Natural killer cell treated with Interleukin-12 subunit alpha and Interleukin-12 subunit beta and Interleukin-15 and Interleukin-18, amount 100 ng/mL, for 72 hours (primary cell): Measurements from ENCODE around the gene JAKMIP2. TPM values are rescaled to one million over a fixed set of nuclear protein-coding genes. Genes with fewer than 3 reads are reported as not detected.
A peak's percentile ranks its signal among the peaks of the same experiment; 100 is the strongest.
"Not testable (repeated sequence)": the region's sequence is repeated elsewhere in the genome, so short reads cannot be mapped to it uniquely, and the experiment has no call there.

ENCODE experiments used
- ATAC-seq, 2 donors: fragments of 150-1000 bp; cut with Tn5 transposase in 1 of 2; sonication (Bioruptor Pico), chemical (Tn5 transposase) in 1 of 2; 2 replicates each; pipeline ENCODE4 v1.10.0; 2021
- DNase-seq: peaks from one replicate; pipeline ENCODE4 v3.0.0; 2022; ENCODE audit warnings: low spot score
- H3K27ac Mint-ChIP-seq, 2 donors: 1 replicate in 1 of 2; 2 replicates in 1 of 2; pipeline ENCODE4 v1.8.0; 2022; ENCODE audit warnings: mixed read lengths in 2 of 2, mild to moderate bottlenecking in 1 of 2, moderate library complexity in 1 of 2
- H3K27me3 Mint-ChIP-seq, 2 donors: 1 replicate in 1 of 2; 2 replicates in 1 of 2; pipeline ENCODE4 v1.8.0; 2022; ENCODE audit warnings: mixed read lengths in 2 of 2
- H3K36me3 Mint-ChIP-seq: one replicate; pipeline ENCODE4 v1.8.0; 2022; ENCODE audit warnings: mixed read lengths
- H3K4me1 Mint-ChIP-seq, 2 donors: 1 replicate in 1 of 2; 2 replicates in 1 of 2; pipeline ENCODE4 v1.8.0; 2022; ENCODE audit warnings: low read depth in 2 of 2, mixed read lengths in 2 of 2, mild to moderate bottlenecking in 1 of 2
- H3K4me3 Mint-ChIP-seq: one replicate; pipeline ENCODE4 v1.8.0; 2022; ENCODE audit warnings: mixed read lengths
- H3K9me3 Mint-ChIP-seq: 2 replicates; pipeline ENCODE4 v1.8.0; 2022; ENCODE audit warnings: mixed read lengths
- total RNA-seq, 2 donors: library from RNA; stranded (reverse); gene quantifications; one replicate each; pipeline ENCODE4 v1.2.3, GENCODE V29; 2022

JAKMIP2 gene
- total RNA-seq, 2 donors from 2014 or later = 5.5 to 6.8 TPM

DNA sequence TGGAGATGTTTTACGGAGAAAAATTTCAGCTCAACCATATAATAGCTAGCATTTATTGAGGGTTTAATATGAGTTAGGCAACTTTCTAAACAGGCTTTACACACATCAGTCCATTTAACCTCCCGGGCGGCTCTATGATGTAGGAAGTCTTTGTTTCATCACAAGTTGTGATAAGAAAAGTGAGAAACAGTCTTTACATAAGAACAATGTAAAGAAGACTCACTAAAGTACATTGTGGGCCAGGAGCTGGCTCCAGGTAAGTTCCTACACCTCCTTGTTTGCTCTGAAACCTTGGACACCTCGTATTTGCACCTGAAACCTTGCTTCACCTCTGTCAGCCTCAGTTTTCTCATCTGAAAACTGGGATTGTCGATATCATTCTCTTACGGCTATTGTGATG lies 116.1 kb downstream of the JAKMIP2 start:
- Mint-ChIP-seq H3K27ac (no peak overlapping the region), H3K4me3 (no peak overlapping the region), H3K27me3 (no peaks in the 10 kb centered on the region), H3K36me3 (peaks cover 10% of the 10 kb centered on the region), H3K4me1 (no peaks in the 10 kb centered on the region), H3K9me3 (no peaks in the 10 kb centered on the region)
- ATAC-seq (no peak), DNase-seq (no peak)

DNA sequence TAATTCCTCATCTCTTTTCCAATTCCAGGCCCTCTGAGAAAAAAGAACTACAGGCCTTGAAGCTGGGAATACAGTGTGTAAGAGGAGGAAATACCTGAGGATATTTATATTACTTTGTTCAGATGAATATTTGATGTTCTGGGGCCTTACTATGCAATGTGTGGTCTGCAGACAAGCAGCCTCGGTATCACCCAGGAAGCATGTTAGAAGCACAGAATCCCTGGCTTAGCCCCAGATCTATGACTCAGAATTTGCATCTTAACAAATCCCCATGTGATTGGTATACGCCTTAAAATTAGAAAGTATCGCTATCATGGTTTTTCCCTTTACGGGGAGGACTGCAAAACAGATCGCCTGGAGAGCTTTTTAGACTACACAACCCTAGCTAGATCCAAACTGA lies 121.0 kb downstream of the JAKMIP2 start:
- H3K4me3 Mint-ChIP-seq = no peak overlapping the region
- H3K27ac Mint-ChIP-seq = no peak overlapping the region
- H3K4me1 Mint-ChIP-seq = peaks cover 0 to 18% of the 10 kb centered on the region in 2 donors
- ATAC-seq = no peak
- no peaks in the 10 kb centered on the region for H3K9me3 Mint-ChIP-seq
- no peaks in the 10 kb centered on the region for H3K27me3 Mint-ChIP-seq
- DNase-seq = no peak
- H3K36me3 Mint-ChIP-seq = peaks cover 18% of the 10 kb centered on the region

DNA sequence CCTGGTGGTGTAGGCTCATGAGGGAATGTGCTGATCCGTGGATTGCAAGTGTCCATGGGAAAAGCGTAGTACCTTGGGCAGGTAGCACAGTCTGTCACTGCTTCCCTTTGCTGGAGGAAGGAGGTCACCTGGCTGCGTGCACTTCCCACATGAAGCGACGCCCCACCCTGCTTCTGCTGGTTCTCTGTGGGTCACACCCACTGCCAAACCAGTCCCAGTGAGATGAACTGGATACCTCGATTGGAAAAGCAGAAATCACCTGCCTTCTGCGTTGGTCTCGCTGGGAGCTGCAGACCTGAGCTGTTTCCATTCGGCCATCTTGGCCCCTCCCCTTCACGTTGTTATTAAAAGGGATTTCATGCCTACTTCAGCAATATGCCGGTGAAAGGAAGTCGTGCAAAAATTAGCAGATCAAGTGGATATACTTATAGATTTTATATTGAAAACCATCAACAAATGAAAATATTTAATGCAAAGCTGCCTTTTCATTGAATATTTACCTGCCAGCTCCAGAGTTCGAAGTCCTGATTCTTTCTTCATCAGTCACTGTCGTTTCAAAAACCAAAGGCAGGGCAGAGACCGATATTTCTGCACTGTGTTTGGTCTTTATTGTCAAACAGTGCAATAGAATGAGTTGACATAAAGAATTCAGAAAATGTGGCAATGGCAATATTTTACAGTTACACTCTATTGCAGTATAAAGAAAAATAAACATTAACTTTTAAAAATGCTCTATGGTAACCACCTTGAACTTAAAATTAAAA lies 123.2 kb downstream of the JAKMIP2 start:
- DNase-seq (no peak), ATAC-seq (no peak)
- Mint-ChIP-seq H3K4me1 (peaks cover 0 to 26% of the 10 kb centered on the region in 2 donors), H3K4me3 (no peak overlapping the region), H3K9me3 (peaks cover 9% of the 10 kb centered on the region), H3K27ac (peak overlapping the region in 1 of 2 donors; percentile 77), H3K36me3 (peaks cover 35% of the 10 kb centered on the region), H3K27me3 (no peaks in the 10 kb centered on the region)

DNA sequence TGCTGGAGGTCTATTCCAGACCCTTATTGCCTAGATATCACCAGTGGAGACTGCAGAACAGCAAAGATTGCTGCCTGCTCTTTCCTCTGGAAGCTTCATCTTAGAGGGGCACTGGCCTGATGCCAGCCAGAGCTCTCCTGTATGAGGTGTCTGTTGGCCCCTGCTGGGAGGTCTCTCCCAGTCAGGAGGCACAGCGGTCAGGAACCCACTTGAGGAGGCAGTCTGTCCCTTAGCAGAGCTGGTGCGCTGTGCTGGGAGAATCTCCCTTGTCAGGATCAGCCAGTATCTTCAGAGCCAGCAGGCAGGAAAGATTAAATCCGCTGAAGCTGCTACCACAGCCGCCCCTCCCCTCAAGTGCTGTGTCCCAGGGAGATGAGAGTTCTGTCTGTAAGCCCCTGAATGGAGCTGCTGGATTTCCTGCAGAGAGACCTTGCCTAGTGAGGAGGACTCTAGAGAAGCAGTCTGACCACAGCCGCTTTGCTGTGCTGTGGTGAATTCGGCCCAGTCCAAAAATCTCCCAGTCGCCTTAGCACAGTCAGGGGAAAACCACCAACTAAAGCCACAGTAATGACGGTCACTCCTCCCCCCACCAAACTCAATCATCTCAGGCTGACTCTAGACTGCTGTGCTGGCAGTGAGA lies 124.1 kb downstream of the JAKMIP2 start:
- H3K9me3 Mint-ChIP-seq = peaks cover 9% of the 10 kb centered on the region
- DNase-seq (peak; percentile 72), ATAC-seq (peak; percentile 78 to 98)
- no peaks in the 10 kb centered on the region for H3K27me3 Mint-ChIP-seq
- H3K27ac Mint-ChIP-seq = peak overlapping the region in 1 of 2 donors; percentile 77
- H3K4me3 Mint-ChIP-seq = no peak overlapping the region
- peaks cover 35% of the 10 kb centered on the region for H3K36me3 Mint-ChIP-seq
- H3K4me1 Mint-ChIP-seq = peaks cover 0 to 26% of the 10 kb centered on the region in 2 donors

- Mint-ChIP-seq H3K27ac (no peak overlapping the region), H3K4me1 (peaks cover 9 to 12% of the 10 kb centered on the region in 2 donors), H3K9me3 (no peaks in the 10 kb centered on the region), H3K36me3 (peaks cover 4% of the 10 kb centered on the region), H3K27me3 (no peaks in the 10 kb centered on the region), H3K4me3 (no peak overlapping the region)
- ATAC-seq = no peak
- no peak for DNase-seq
These were observed 133.9 kb downstream of the JAKMIP2 start for GRCh38 chr5:147648597-147648996.

GRCh38 chr5:147645197-147645596 lies 137.3 kb downstream of the JAKMIP2 start:
- Mint-ChIP-seq H3K27me3 (no peaks in the 10 kb centered on the region), H3K36me3 (peaks cover 4% of the 10 kb centered on the region)

GRCh38 chr5:147644460-147644859 lies 138.1 kb downstream of the JAKMIP2 start:
- peaks cover 12 to 15% of the 10 kb centered on the region in 2 donors for H3K4me1 Mint-ChIP-seq
- H3K9me3 Mint-ChIP-seq = no peaks in the 10 kb centered on the region
- no peak for DNase-seq
- H3K4me3 Mint-ChIP-seq = no peak overlapping the region
- H3K36me3 Mint-ChIP-seq = peaks cover 4% of the 10 kb centered on the region
- no peak for ATAC-seq
- H3K27ac Mint-ChIP-seq = no peak overlapping the region
- no peaks in the 10 kb centered on the region for H3K27me3 Mint-ChIP-seq

More at GRCh38 chr5:147645197-147645596, 137.3 kb downstream of the JAKMIP2 start:
- Mint-ChIP-seq H3K4me3 (no peak overlapping the region), H3K4me1 (peaks cover 12 to 15% of the 10 kb centered on the region in 2 donors), H3K27ac (no peak overlapping the region), H3K9me3 (no peaks in the 10 kb centered on the region)
- DNase-seq (no peak), ATAC-seq (no peak)

GRCh38 chr5:147643142-147643541 lies 139.4 kb downstream of the JAKMIP2 start:
- DNase-seq = no peak
- Mint-ChIP-seq H3K36me3 (peaks cover 4% of the 10 kb centered on the region), H3K4me3 (no peak overlapping the region), H3K27ac (no peak overlapping the region), H3K9me3 (no peaks in the 10 kb centered on the region), H3K4me1 (peaks cover 6 to 12% of the 10 kb centered on the region in 2 donors), H3K27me3 (no peaks in the 10 kb centered on the region)
- ATAC-seq = peak; percentile 81 to 83

DNA sequence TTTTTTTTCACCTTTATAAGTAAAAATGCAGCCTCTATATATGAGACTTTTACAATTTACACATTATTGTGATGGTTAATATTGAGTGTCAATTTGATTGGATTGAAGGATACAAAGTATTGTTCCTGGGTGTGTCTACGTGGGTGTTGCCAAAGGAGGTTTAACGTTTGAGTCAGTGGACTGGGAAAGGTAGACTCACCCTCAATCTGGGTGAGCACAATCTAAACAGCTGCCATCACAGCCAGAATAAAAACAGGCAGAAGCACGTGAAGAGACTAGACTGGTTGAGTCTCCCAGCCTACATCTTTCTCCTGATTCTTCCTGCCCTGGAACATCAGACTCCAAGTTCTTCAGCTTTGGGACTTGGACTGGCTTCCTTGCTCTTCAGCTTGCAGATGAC lies 139.9 kb downstream of the JAKMIP2 start:
- ATAC-seq = no peak
- DNase-seq = no peak
- H3K4me1 Mint-ChIP-seq = peaks cover under 1 to 8% of the 10 kb centered on the region in 2 donors
- H3K4me3 Mint-ChIP-seq = no peak overlapping the region
- H3K9me3 Mint-ChIP-seq = no peaks in the 10 kb centered on the region
- H3K36me3 Mint-ChIP-seq = peaks cover 4% of the 10 kb centered on the region
- H3K27me3 Mint-ChIP-seq = no peaks in the 10 kb centered on the region
- no peak overlapping the region for H3K27ac Mint-ChIP-seq

DNA sequence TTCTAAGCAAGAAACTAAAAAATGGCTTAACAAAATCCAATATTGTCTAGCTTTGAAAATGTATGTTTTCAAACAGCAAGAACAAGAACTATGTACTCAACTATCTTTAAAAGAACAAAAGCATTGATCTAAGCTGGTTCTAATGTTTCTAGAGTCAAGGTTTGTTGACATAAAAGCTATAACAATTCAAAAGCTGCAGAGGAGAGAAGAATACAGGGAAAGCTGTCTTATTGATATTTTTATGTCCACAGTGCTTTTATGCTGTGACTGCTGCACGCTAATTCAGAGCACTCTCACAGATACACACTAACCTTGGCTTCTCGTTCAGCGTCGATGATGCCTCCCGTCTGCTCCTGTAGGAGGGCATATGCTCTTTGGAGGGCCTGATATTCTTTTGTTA lies 143.2 kb downstream of the JAKMIP2 start:
- Mint-ChIP-seq H3K27me3 (no peaks in the 10 kb centered on the region), H3K9me3 (no peaks in the 10 kb centered on the region), H3K4me3 (no peak overlapping the region), H3K36me3 (no peaks in the 10 kb centered on the region), H3K4me1 (peaks cover 0 to 6% of the 10 kb centered on the region in 2 donors), H3K27ac (no peak overlapping the region)
- ATAC-seq = no peak
- no peak for DNase-seq

DNA sequence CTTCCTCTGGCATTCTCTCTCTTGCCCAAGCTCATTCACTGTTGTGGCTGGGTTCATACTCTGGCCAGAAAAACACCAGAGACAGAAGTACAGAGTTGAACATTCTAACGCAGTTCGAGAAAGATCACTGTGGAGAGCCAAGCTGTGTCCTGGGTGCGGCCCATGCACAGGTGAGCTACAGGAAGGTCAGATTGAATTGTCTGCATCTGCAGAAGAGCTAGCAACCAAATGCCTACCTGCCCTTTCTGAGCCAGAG lies 145.9 kb downstream of the JAKMIP2 start:
- Mint-ChIP-seq H3K4me1 (no peaks in the 10 kb centered on the region), H3K9me3 (no peaks in the 10 kb centered on the region), H3K36me3 (no peaks in the 10 kb centered on the region), H3K27ac (no peak overlapping the region), H3K27me3 (no peaks in the 10 kb centered on the region), H3K4me3 (no peak overlapping the region)
- no peak for ATAC-seq
- no peak for DNase-seq

- Mint-ChIP-seq H3K4me3 (no peak overlapping the region), H3K9me3 (no peaks in the 10 kb centered on the region), H3K36me3 (no peaks in the 10 kb centered on the region), H3K27ac (no peak overlapping the region), H3K4me1 (no peaks in the 10 kb centered on the region), H3K27me3 (no peaks in the 10 kb centered on the region)
- ATAC-seq (no peak), DNase-seq (no peak)
These were observed 146.4 kb downstream of the JAKMIP2 start for GRCh38 chr5:147635882-147636728.

DNA sequence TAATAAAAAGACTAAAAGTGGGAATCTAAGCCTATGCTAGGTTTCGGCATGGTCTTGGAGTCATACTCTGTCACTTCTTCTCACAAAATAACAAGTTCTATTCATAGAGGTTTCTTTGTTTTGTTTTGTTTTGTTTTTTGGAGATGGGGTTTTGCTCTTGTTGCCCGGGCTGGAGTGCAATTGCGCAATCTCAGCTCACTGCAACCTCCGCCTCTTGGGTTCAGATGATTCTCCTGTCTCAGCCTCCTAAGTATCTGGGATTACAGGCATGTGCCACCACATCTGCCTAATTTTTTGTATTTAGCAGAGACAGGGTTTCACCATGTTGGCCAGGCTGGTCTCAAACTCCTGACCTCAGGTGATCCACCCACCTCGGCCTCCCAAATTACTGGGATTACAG lies 147.1 kb downstream of the JAKMIP2 start:
- H3K27me3 Mint-ChIP-seq, H3K4me3 Mint-ChIP-seq, DNase-seq, H3K36me3 Mint-ChIP-seq, H3K9me3 Mint-ChIP-seq, ATAC-seq, H3K27ac Mint-ChIP-seq, H3K4me1 Mint-ChIP-seq: not testable (repeated sequence)

DNA sequence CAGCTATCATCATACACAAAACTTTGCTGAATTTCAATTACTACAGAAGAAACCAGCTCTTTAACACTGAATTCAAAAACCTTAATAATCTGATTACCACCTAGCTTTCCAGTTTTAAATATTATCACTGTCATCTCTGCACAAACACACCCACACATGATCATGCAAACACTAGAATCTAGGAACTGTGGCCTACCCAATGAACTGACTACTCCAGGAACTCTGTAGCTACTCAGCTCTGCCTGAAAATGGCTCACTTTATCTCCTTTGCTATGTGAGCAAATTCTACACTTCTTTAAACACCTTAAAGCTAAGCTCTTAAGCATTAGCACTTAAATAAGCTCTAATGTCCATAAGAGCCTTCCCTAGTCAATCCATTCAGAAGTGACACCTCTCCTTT lies 149.4 kb downstream of the JAKMIP2 start:
- ATAC-seq (no peak), DNase-seq (no peak)
- Mint-ChIP-seq H3K36me3 (no peaks in the 10 kb centered on the region), H3K4me3 (no peak overlapping the region), H3K4me1 (peaks cover 0 to under 1% of the 10 kb centered on the region in 2 donors), H3K27ac (no peak overlapping the region), H3K9me3 (no peaks in the 10 kb centered on the region), H3K27me3 (no peaks in the 10 kb centered on the region)
